Stimulated activated CD4-positive, alpha-beta T cell treated with anti-CD3 and anti-CD28 coated beads, Interleukin-2, amount 100 ng/mL, for 48 hours (primary cell): ENCODE measurements around the gene KAT6B.
"Not testable (repeated sequence)": the region's sequence is repeated elsewhere in the genome, so short reads cannot be mapped to it uniquely, and the experiment has no call there.

Experiments
- DNase-seq, 2 donors: peaks; one replicate each; pipeline ENCODE4 v3.0.0-alpha.2; 2020

Gene KAT6B

DNA sequence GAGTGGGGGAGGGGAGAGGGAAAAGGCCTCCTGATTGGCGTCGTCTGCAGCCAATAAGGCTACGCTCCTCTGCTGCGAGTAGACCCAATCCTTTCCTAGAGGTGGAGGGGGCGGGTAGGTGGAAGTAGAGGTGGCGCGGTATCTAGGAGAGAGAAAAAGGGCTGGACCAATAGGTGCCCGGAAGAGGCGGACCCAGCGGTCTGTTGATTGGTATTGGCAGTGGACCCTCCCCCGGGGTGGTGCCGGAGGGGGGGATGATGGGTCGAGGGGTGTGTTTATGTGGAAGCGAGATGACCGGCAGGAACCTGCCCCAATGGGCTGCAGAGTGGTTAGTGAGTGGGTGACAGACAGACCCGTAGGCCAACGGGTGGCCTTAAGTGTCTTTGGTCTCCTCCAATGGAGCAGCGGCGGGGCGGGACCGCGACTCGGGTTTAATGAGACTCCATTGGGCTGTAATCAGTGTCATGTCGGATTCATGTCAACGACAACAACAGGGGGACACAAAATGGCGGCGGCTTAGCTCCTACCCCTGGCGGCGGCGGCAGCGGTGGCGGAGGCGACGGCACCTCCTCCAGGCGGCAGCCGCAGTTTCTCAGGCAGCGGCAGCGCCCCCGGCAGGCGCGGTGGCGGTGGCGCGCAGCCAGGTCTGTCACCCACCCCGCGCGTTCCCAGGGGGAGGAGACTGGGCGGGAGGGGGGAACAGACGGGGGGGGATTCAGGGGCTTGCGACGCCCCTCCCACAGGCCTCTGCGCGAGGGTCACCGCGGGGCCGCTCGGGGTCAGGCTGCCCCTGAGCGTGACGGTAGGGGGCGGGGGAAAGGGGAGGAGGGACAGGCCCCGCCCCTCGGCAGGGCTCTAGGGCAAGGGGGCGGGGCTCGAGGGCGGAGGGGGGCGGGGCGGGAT, at the start of gene KAT6B:
Gene KAT6B, plus strand, starts transcription at position 459 of the 903 bp plus-strand sequence. CDS start 16,258 bp downstream, outside the sequence.
- peak; percentile 97 to 99 for DNase-seq

DNA sequence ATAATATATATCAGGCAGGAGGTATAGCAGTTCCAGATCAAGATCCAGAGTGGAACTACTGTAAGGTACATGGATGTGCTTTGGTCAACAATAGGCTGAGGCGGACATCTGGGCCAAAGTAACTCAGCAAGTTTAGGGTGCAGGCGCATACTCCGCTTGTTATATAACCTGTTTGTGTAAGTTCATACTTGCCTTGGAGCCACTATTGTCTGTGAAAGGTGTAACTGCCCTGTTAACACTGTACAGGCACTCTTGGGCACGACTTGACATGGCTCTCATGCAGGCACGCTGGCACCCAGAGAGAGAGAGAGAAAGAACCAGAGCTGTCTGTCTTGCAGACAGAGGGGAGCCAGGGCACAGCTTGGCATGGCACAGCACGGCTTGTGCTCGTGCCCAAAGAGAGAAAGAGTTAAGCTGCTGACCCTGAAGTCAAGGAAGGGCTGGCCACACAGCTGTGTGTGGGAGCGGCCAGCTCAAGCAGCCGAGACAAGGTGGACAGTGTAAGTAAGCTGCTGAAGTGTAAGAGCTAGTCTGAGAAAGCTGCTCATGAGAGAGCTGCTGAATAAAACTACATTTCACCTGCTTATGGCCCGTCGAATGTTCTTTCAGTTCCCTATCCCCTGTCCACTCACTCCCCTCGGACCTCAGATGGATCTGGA, 47.8 kb upstream of the KAT6B start:
- DNase-seq, result no peak

DNA sequence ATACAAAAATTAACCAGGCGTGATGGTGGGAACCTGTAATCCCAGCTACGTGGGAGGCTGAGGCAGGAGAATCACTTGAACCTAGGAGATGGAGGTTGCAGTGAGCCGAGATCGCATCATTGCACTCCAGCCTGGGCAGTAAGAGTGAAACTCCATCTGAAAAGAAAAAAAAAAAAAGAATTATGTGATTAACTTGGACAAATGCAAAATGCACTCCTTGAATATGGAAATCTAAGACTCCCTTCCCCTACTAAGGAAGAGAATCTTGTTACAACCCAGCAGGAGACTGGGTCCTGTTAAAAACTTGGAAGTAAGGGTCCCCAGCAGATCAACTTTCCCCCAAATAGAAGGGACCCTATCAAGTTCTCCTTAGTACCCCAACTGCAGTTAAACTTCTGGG, 44.5 kb upstream of the KAT6B start:
- not testable (repeated sequence) for DNase-seq

DNA sequence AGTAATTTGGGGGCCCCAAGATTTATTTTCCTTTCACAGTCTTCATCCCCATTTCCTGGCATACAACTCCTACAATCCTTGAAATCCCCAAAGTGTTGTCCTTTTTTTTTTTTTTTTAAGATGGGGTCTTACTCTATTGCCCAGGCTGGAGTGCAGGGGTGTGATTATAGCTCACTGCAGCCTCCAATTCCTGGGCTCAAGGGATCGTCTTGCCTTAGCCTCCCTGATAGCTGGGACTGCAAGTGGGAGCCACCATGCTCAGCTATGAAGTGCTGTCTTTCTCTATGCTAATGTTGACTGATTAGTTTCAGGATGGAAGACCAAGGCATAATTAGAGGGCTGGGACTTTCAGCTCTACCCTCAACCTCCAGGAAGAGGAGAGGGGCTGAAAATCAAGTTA, 41.9 kb upstream of the KAT6B start:
- DNase-seq, result no peak

DNA sequence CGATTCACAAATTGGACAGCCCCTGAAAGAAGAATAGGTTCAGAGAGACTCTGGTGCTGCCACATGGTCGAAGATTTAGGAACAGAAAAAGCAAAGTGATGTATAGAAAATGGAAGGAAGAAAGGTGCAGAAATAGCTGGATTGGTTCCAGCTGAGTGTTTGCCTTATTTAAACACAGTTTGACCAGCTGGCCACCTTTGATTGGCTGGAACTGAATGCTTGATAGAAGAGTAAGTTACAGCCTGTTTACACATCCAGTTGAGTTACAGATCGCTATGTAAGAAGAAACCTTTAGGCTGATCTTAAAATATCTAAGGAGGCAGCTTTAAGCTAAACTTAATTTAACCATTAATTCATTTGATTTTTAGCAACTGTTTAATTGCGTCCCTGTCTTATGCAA, 40.3 kb upstream of the KAT6B start:
- DNase-seq, result no peak

DNA sequence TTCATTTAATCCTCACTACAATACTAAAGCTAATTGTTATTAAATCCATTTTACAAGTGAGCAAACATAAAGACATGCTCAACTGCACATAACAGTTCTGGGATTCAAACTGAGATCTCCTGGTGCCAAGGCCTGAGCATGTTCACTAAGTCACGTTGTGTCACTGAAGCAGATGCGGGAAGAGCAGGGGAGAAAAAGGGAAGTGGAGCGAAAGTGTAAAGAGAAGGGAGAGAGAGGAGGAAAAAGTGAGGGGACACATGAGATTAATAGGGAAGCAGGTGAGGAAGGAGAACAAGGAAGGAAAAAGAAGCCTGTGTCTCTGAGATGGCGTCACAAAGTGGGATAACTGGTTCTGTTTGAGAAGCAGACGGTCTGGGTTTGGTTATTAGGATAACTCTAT, 38.9 kb upstream of the KAT6B start:
- DNase-seq, result no peak

DNA sequence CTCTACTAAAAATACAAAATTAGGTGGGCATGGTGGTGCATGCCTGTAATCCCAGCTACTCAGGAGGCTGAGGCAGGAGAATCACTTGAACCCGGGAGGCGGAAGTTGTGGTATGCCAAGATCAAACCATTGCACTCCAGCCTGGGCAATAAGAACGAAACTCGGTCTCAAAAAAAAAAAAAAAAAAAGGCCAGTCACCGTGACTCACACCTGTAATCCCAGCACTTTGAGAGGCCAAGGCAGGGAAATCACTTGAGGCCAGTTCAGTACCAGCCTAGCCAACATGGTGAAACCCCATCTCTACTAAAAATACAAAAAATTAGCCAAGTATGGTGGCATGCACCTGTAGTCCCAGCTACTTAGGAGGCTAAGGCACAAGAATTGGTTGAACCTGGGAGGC, 34.4 kb upstream of the KAT6B start:
- DNase-seq, result not testable (repeated sequence)

DNA sequence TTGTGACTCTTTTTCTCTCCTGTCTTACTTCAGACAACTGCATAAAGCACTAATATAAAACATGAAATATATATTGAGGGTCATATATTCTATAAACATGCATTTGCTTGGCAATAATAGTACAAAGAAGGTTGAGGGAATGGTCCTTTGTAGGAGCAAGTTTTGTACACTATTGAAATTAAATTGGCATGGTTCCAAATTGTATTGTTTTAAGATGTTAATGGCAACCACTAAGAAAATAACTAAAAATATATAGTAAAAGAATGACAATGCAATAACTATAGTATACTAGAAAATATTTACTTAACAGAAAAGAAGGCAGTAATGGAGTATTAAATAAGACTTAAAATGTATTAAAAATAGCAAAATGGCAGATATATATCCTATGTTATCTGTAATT, 33.7 kb upstream of the KAT6B start:
- no peak for DNase-seq

DNA sequence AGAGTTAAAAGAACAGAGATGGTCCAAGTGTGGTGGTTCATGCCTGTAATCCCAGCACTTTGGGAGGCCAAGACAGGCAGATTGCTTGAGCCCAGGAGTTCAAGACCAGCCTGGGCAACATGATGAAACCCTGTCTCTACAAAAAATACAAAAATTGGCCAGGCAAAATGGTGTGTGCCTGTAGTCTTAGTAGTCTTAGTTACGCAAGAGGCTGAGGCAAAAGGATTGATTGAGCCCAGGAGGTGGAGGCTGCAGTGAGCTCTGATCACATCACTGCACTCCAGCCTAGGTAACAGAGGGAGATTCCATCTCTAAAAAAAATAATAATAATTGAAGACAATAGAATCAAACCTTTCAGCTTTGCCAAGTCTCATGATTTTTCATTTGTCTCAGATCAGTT, 33.2 kb upstream of the KAT6B start:
- not testable (repeated sequence) for DNase-seq

DNA sequence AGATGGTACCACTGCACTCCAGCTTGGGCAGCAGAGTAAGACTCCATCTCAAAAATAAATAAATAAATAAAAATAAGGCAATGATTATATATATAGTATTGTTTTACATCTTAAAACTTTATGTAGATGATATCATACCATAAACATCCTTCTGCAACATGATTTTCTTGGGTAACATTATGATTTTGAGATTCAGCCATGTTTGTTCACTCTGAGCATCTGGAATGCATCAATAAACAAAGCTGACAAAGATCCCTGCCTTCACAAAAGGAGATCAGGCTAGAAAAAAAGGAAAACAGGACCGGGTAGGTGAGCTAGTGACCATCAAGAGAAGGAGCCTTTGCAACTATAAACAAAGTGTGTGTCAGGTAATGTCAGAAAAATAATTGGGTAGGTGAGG, 31.9 kb upstream of the KAT6B start:
- DNase-seq, result no peak

DNA sequence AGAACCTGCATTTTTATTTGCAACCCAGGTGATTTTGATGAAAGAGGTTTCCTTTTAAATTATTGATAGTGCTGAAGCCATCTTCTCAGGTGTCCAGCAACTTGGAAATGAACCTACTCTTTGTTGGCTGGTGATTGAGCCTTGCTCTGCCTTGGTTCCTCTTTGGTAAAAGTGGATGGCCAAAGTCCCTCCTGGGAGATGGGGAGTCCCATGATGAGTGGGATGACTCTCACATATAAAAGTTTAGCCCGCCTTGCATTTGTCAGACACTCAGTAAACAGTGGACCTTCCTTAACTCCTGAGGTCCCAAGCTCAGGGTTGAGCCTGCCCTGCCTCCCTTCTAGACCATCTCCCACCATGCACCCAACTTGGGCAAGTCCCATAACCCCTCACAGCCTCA, 28.9 kb upstream of the KAT6B start:
- DNase-seq, result no peak

DNA sequence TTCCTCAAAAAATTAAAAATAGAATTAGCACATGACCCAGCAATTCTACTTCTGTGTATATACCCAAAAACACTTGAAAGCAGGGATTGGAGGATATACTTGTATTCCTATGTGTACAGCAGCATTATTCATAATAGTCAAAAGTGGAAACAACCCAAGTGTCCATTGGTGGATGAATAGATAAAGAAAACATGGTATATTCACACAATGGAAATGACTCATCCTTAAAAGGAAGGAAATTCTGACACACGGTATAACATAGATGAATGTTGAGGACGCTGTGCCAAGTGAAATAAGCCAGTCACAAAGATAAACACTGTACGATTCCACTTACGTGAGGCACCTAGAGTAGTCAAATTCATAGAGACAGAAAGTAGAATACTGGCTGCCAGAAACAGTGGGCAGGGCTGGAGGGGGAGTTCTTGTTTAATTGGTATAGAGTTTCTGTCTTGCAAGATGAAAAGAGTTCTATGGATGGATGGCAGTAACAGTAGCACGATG, 26.6 kb upstream of the KAT6B start:
- DNase-seq, result peak in 1 of 2 donors; percentile 11

DNA sequence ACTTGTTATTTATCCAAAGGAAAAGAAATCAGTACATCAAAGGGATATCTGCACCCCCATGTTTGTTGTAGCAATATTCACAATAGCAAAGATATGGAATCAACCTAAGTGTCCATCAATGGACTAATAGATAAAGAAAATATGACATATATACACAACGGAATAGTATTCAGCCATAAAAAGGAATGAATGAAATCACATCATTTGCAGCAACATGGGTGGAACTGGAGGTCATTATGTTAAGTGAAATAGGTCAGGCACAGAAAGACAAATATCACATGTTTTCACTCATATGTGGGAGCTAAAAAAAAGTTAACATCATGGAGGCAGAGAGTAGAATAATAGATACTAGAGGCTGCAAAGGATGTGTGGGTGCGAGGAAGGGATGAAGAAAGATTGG, 25.0 kb upstream of the KAT6B start:
- DNase-seq, result no peak

DNA sequence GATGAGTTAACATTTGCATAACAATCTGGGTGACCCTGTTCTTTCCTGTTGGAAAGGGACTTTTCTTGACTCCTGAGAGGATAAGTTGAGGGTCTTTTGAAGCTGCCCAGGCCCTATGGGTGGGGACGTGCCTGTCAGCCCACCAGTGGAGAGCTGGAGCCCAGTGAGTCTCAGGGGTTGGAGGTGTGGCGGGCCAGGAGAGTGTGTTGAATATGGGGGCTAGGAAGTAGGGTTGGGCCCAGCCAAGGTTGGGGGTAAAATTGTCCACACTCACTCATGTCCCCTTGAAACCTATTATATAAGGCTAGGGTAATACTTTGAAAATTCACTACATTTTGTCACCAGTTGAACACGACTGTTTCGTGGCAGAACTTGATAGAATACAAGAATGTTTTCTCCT, 17.9 kb upstream of the KAT6B start:
- no peak for DNase-seq

DNA sequence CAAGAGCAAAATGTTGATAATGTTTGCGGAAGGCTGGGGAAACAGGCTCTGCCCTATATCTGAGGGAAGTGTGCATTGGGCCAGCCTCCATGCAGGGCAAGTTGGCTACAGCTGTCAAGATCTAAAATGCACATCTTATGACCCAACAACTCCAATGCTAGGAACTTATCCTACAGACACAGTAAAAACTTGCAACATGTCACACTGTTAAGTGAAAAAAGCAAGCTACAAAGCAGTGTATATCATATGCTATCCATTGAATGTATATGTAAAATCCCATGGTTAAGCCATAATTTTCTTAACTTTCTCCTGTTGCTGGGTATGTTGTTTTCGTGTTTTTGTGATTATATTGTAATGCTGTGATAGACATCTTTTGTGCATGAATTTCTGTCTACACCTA, 16.3 kb upstream of the KAT6B start:
- DNase-seq, result no peak

DNA sequence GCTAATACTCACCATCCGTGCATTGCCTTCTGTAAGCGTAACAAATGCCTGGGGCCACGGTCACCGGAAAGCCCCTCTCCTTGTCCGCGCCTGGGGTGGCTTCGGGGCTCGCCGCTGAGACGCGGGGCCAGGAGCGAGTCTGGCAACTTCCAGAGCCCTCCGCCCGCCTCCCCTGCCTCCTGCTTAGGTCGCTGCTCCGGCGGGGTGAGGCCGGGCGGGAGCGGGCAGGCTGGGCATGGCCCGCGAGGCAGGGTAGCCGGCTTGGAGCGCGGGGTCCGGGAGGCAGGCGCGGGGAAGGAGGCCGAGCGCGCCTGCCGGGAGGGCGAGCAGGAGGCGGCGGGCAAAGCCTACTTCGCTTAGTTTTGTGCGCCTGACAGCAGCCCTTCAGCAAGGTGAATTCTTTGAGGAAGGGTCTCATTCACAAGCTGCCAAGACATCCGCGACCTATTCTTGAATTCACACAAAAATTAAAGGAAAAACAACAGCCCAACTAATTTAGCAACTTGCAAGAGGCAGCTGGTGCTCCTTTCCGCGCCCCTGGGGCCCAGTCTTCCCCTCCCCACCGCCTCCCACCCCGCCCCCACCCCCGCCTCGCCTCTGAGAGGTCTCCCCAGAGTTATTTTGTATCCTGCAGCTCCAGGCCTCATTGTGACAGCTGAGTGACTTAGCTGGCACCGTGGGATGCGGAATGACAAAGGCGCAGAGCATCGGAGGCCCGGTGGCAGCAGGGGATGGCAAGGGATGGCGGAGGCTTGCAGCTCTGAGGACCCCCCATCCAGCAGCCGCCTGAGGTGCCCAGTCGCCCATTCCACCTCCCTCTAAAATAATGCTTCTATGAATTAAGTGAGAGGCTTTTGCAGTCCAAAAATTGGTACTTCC, 12.8 kb upstream of the KAT6B start:
- no peak for DNase-seq

DNA sequence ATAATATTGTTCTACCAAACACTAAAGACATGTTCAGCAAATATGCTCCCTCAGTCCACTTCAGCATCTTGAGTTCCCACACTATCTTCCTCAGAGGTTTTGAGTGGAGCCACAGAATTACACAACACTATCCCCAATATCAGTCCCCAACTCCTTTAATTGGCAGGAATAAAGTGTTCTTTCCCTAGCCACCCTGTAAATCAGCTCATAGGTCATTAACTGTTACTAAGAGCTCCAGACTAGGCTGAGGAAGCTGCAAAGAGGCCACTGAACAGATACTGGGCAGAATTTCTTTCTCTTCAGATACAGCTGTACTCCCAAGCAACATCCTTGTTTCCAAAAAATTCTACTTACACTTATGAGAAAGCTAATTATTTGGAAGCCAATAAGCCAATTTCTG, 11.6 kb upstream of the KAT6B start:
- DNase-seq, result no peak

DNA sequence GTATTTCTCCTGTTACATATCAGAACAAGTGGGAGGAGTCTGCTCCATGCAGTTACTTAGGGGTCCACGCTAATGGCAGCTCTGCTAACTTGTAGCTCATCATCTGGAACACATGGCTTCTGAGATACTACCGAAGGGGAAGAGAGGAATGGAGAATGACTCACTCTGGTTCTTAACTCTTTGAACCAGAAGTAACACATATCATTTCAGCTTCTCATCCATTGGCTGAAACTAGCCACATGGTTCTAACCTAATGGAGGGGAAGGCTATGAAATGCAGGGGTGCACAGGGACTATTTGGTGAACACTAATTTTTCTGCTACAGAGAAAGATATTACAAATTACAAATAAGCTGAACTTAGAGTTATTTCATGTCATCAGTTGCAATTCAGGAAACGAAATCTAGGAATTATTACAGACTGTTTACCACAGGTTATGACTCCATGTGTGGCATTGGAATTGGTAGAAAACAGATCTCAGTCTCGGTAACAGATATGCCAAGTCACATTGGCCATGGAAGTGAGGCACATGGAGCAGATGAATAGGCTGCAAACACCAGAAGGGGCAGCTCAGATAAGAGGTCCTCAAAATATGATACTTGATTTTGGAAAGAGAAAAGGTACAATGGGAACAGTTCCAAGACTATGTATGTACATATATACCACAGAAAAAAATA, 9.4 kb upstream of the KAT6B start:
- DNase-seq, result no peak

DNA sequence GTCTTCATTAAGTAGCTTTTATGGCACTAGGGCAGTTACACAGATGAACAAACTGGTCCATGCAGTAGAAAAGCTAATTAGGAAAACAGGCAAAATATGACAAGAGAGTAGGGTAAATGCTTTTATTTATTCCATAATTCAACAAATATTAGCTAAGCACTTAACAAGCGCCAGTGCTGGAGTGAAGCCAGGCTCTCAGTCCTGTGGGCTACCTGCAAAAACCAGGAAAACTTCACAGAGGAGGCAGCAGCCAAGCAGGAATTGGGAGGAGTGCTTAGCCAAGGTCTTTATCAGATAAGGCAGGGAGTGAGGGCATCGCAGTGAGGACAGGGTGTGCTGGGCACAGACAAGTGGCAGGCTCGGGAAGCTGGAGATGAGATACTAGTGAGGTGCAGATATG, 4.9 kb upstream of the KAT6B start:
- no peak for DNase-seq

DNA sequence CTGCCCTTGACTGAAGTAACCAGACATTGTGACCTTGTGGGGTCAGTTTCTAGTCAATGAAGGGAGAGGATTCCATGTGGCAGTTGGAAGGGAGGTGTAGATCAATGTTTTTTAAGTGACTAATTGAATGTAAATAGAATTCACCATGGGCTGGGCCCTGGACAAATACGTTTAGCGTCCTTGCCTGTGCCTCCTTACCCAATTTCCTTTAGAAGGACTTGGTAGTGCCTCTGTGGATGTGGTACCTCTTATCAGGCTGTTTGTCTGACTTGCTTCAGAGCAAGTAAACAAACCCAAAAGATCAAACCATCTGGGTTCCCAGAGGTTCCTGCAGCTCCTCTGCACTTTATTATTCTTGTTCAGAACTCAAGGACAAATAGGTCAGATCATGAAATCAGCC, 4.3 kb upstream of the KAT6B start:
- no peak for DNase-seq

DNA sequence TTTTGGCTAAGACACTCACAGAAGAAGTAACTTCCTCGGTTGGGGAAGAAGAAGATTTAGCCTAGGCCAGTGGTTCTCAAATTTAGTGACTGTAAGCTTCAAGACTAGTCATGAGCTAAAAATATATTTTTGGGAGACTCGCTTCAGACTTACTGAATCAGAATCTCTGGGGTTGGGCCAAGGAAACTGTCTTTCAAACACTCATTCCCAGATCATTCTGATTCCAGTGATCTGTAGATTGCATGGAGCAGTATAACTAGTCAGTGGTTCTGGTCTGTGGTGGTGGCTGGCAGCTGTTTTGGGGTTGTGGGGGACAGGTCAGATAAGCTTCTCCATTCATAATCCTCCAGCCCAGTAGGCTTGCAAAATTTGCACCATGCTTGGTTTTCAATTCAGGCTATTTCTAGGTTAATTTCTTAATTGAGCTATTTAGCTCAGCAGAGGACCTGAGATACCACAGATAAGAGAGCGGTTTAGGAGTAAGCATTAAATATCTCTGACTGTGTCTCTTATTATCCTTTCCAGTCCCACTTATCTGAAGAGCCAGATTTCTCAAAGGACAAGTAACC, 3.8 kb upstream of the KAT6B start:
- DNase-seq, result no peak

DNA sequence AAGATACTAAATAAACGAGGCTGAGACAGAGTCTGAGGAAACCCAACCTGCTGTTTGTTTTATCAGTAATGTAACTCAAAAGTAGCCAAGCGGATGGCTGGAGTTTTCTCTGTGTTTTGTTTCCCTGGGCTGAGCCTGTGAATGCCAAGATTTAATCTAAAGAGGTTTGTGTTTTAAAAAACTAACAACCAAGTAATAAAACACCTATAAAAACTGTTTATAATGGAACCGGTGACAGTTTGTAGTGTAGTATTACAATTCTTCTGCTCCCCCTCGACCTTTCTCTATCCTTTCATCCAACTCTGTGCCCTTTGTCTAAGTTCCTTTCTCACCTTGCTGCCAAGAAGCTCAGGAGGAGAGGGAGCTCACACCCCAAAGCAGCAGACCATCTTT, 2.6 kb upstream of the KAT6B start:
- DNase-seq, result no peak
